GM12873 (cell line): Measurements from ENCODE around the gene LEMD1.

ENCODE experiments used
- CTCF ChIP-seq: IDR thresholded peaks from 2 replicates; pipeline ENCODE4 v1.5.1; 2012; ENCODE audit warnings: low read depth, mild to moderate bottlenecking, moderate library complexity, low read length, control low read depth; ENCODE audit not compliant: insufficient read depth; ENCODE audit errors: missing control alignments

Gene LEMD1

GRCh38 chr1:205358579-205358978 lies 63.3 kb downstream of the LEMD1 start:
- TF ChIP-seq CTCF = no peak

- no peak for TF ChIP-seq CTCF
These were observed 64.3 kb downstream of the LEMD1 start for GRCh38 chr1:205357567-205357966.

- TF ChIP-seq CTCF = no peak
These were observed 65.3 kb downstream of the LEMD1 start, which contains the start of gene KLHDC8A for GRCh38 chr1:205356440-205357139. KLHDC8A (minus strand) TSS chr1:205356922; CDS start chr1:205343604, 13,318 bp downstream.

GRCh38 chr1:205355075-205355453 lies 66.8 kb downstream of the LEMD1 start:
- TF ChIP-seq CTCF = no peak

- peak; percentile 83 for TF ChIP-seq CTCF
These were observed 67.4 kb downstream of the LEMD1 start for GRCh38 chr1:205354259-205355074.

GRCh38 chr1:205353612-205354011 lies 68.2 kb downstream of the LEMD1 start:
- TF ChIP-seq CTCF = no peak

GRCh38 chr1:205353191-205353590 lies 68.7 kb downstream of the LEMD1 start:
- TF ChIP-seq CTCF = no peak
